SK-N-SH (cell line): ENCODE data around the gene MARCHF10. TPM values are rescaled to one million over a fixed set of nuclear protein-coding genes. Genes with fewer than 3 reads are reported as not detected.

Source experiments
- CTCF ChIA-PET: fragments of 300-600, 350-600 bp; formaldehyde crosslinking; extraction: SDS; loops from one replicate; lab custom pipeline; 2021; lab: Yijun Ruan, JAX
- POLR2A ChIA-PET: fragments of 350-600 bp; sonication (Branson Sonifier 250); formaldehyde crosslinking; extraction: SDS; loops from one replicate; lab custom pipeline; 2020; ENCODE audit warnings: antibody characterized with exemption, inconsistent platforms; lab: Yijun Ruan, JAX
- DNase-seq: peaks from one replicate; pipeline ENCODE4 v3.0.0; 2012
- H2AFZ ChIP-seq: fragments of 200-600 bp; sonication (generic); 2 replicates; pipeline ENCODE4 v1.8.1; 2016; ENCODE audit warnings: antibody characterized with exemption, mild to moderate bottlenecking, low read depth
- H3F3A ChIP-seq: fragments of 200-600 bp; sonication (generic); replicated peaks from 2 replicates; pipeline ENCODE3; 2016; ENCODE audit warnings: antibody characterized with exemption, mild to moderate bottlenecking; ENCODE audit not compliant: insufficient read depth
- H3K27ac ChIP-seq, 2 experiments: fragments of 200-500 bp in 1 of 2; fragments of 200-600 bp in 1 of 2; sonication (Bioruptor generic) in 1 of 2; sonication (generic), shearing (Covaris generic) in 1 of 2; 2 replicates each; pipeline versions ENCODE4 v1.5.1 to v1.6.1; 2014 to 2016; ENCODE audit warnings: low read depth in 2 of 2, inconsistent platforms in 1 of 2, low read length in 1 of 2, mild to moderate bottlenecking in 1 of 2, mixed read lengths in 1 of 2
- H3K27me3 ChIP-seq: fragments of 200-600 bp; sonication (generic), shearing (Covaris generic); 2 replicates; pipeline ENCODE4 v1.6.1; 2016; ENCODE audit warnings: mixed run types; ENCODE audit not compliant: insufficient read depth
- H3K36me3 ChIP-seq, 2 experiments: fragments of 200-500 bp in 1 of 2; fragments of 200-600 bp in 1 of 2; sonication (Bioruptor generic) in 1 of 2; sonication (generic) in 1 of 2; replicated peaks in 1 of 2; 2 replicates each; pipeline versions ENCODE3 to v1.5.1; 2014 to 2016; ENCODE audit warnings: low read length in 1 of 2, mild to moderate bottlenecking in 1 of 2; ENCODE audit not compliant: insufficient read depth in 2 of 2, control insufficient read depth in 1 of 2
- H3K4me1 ChIP-seq, 2 experiments: fragments of 200-500 bp in 1 of 2; fragments of 200-600 bp in 1 of 2; sonication (Bioruptor generic) in 1 of 2; sonication (generic), shearing (Covaris generic) in 1 of 2; 2 replicates each; pipeline versions ENCODE4 v1.5.1 to v1.6.1; 2014 to 2016; ENCODE audit warnings: low read depth in 1 of 2, low read length in 1 of 2, mixed run types in 1 of 2; ENCODE audit not compliant: insufficient read depth in 2 of 2, control insufficient read depth in 1 of 2
- H3K4me2 ChIP-seq: fragments of 200-600 bp; sonication (generic), shearing (Covaris generic); 2 replicates; pipeline ENCODE4 v1.6.1; 2017; ENCODE audit warnings: mixed run types
- H3K4me3 ChIP-seq, 2 experiments: fragments of 200-500 bp in 1 of 2; fragments of 200-600 bp in 1 of 2; sonication (Bioruptor generic) in 1 of 2; sonication (generic), shearing (Covaris generic) in 1 of 2; 2 replicates each; pipeline versions ENCODE4 v1.5.1 to v1.8.1; 2014 to 2016; ENCODE audit warnings: low read depth in 2 of 2, inconsistent platforms in 1 of 2, low read length in 1 of 2, mild to moderate bottlenecking in 1 of 2, mixed read lengths in 1 of 2, moderate library complexity in 1 of 2
- H3K79me2 ChIP-seq: fragments of 200-600 bp; sonication (generic); 2 replicates; pipeline ENCODE4 v1.8.1; 2017; ENCODE audit warnings: mild to moderate bottlenecking; ENCODE audit not compliant: insufficient read depth
- H3K9ac ChIP-seq: fragments of 200-600 bp; sonication (generic); 2 replicates; pipeline ENCODE4 v1.6.1; 2017; ENCODE audit warnings: mixed run types
- H3K9me2 ChIP-seq: fragments of 200-600 bp; sonication (generic); 2 replicates; pipeline ENCODE4 v1.6.1; 2017; ENCODE audit warnings: mixed run types
- H3K9me3 ChIP-seq: fragments of 200-600 bp; sonication (generic); 2 replicates; pipeline ENCODE4 v1.6.1; 2017; ENCODE audit warnings: mixed run types, mild to moderate bottlenecking, moderate library complexity
- H4K20me1 ChIP-seq: fragments of 200-600 bp; sonication (generic); 2 replicates; pipeline ENCODE4 v1.6.1; 2017; ENCODE audit warnings: mild to moderate bottlenecking, mixed run types; ENCODE audit not compliant: insufficient read depth
- CHD2 ChIP-seq: fragments of 150-350 bp; IDR thresholded peaks from 2 replicates; pipeline ENCODE4 v1.6.1; 2018; ENCODE audit warnings: low read length; ENCODE audit not compliant: partially characterized antibody
- EP300 ChIP-seq, 2 experiments: IDR thresholded peaks; 2 replicates each; pipeline versions ENCODE4 v1.4.0 to v1.6.1; 2012; ENCODE audit warnings: borderline replicate concordance in 1 of 2, low read depth in 1 of 2, low read length in 1 of 2
- EZH2phosphoT487 ChIP-seq: fragments of 200-600 bp; sonication (generic); IDR thresholded peaks from 2 replicates; pipeline ENCODE4 v1.6.1; 2017; ENCODE audit warnings: low read depth, mixed run types, mild to moderate bottlenecking, antibody characterized with exemption, moderate library complexity, borderline replicate concordance
- FOXM1 ChIP-seq: IDR thresholded peaks from 2 replicates; pipeline ENCODE4 v1.4.0; 2012; ENCODE audit warnings: low read depth, mild to moderate bottlenecking
- GATA2 ChIP-seq: sonication (generic); formaldehyde crosslinking; IDR thresholded peaks from 2 replicates; pipeline ENCODE4 v1.5.0; 2020; ENCODE audit warnings: mild to moderate bottlenecking, missing genetic modification reagents
- JUND ChIP-seq: IDR thresholded peaks from 2 replicates; pipeline ENCODE4 v1.4.0; 2012
- MXI1 ChIP-seq: IDR thresholded peaks from 2 replicates; pipeline ENCODE4 v1.6.1; 2012; ENCODE audit warnings: mild to moderate bottlenecking, low read depth, low read length, improper control_type of control experiment
- NFIC ChIP-seq: IDR thresholded peaks from 2 replicates; pipeline ENCODE4 v1.4.0; 2012; ENCODE audit warnings: borderline replicate concordance
- RFX5 ChIP-seq: IDR thresholded peaks from 2 replicates; pipeline ENCODE4 v1.6.1; 2012; ENCODE audit warnings: mild to moderate bottlenecking, improper control_type of control experiment, low read length
- RXRA ChIP-seq: IDR thresholded peaks from 2 replicates; pipeline ENCODE4 v1.4.0; 2012; ENCODE audit warnings: low read depth, mild to moderate bottlenecking, borderline replicate concordance
- TAF1 ChIP-seq: IDR thresholded peaks from 2 replicates; pipeline ENCODE4 v1.6.1; 2012; ENCODE audit warnings: low read depth, mild to moderate bottlenecking, low read length, moderate library complexity, borderline replicate concordance
- TCF12 ChIP-seq: IDR thresholded peaks from 2 replicates; pipeline ENCODE4 v1.4.0; 2012
- WGBS: methylation state at CpG from one replicate; pipeline ENCODE4 v1.1.6; 2017; ENCODE audit warnings: low lambda C conversion rate; 5-methylcytosine and 5-hydroxymethylcytosine counted together
- polyA plus RNA-seq, 3 experiments: library from polyadenylated mRNA; depleted of rRNA; stranded (reverse); fragments of >200 nt; gene quantifications; 2 replicates each; pipeline ENCODE4 v1.2.3, GENCODE V29; 2012
- TF ChIP-seq, protein P1 (sequence below): fragments of 150-350 bp; IDR thresholded peaks from 2 replicates; pipeline ENCODE4 v1.6.1; 2017; ENCODE audit warnings: antibody characterized with exemption, low read length, low read depth, borderline replicate concordance
- TF ChIP-seq, protein P2 (sequence below): IDR thresholded peaks from 2 replicates; pipeline ENCODE4 v1.4.0; 2012; ENCODE audit warnings: low read depth
- TF ChIP-seq, protein P3 (sequence below): IDR thresholded peaks from 2 replicates; pipeline ENCODE4 v1.4.0; 2012; ENCODE audit warnings: low read depth, borderline replicate concordance
- TF ChIP-seq, protein P4 (sequence below): fragments of 200-600 bp; sonication (generic); IDR thresholded peaks from 2 replicates; pipeline ENCODE4 v1.6.1; 2017; ENCODE audit warnings: antibody characterized with exemption, mild to moderate bottlenecking, moderate library complexity
- TF ChIP-seq, protein P5 (sequence below): IDR thresholded peaks from 2 replicates; pipeline ENCODE4; 2012
- TF ChIP-seq, protein P6 (sequence below): IDR thresholded peaks from 2 replicates; pipeline ENCODE4 v1.6.1; 2012; ENCODE audit warnings: mild to moderate bottlenecking, low read depth, low read length, moderate library complexity

Gene MARCHF10
- polyA plus RNA-seq, 1 of the 3 experiments (the other 2 are of a cell fraction): 0.16 TPM

DNA sequence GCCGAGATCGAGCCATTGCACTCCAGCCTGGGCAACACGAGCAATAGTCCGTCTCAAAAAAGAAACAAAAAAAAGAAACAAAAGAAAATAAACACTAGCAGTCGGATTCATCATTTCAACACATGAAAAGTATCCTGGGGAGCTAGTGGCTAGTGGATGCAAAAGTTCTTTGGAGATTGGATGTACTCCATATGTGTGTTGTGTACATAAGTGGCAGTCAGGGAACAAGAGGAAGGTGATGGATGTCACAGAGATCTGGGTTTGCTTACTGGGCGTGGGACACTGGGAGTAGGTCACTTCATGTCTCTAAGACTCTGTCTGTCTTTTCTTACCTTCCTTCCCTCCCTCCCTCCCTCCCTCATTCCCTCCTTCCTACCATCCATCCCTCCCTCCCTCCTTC, 145.3 kb downstream of the MARCHF10 start (continued):
- no peak for TF ChIP-seq EP300 (IDR thresholded peaks at IDR 0.05; ENCODE audit: borderline replicate concordance in 1 of 2, low read depth in 1 of 2, low read length in 1 of 2)
- TF ChIP-seq, protein P1, sequence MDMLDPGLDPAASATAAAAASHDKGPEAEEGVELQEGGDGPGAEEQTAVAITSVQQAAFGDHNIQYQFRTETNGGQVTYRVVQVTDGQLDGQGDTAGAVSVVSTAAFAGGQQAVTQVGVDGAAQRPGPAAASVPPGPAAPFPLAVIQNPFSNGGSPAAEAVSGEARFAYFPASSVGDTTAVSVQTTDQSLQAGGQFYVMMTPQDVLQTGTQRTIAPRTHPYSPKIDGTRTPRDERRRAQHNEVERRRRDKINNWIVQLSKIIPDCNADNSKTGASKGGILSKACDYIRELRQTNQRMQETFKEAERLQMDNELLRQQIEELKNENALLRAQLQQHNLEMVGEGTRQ: no peak
- no peak for TF ChIP-seq NFIC
- TF ChIP-seq, protein P2, sequence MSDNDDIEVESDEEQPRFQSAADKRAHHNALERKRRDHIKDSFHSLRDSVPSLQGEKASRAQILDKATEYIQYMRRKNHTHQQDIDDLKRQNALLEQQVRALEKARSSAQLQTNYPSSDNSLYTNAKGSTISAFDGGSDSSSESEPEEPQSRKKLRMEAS: no peak
- no peak for TF ChIP-seq TAF1
- no peak for TF ChIP-seq CHD2
- TF ChIP-seq FOXM1: no peak

DNA sequence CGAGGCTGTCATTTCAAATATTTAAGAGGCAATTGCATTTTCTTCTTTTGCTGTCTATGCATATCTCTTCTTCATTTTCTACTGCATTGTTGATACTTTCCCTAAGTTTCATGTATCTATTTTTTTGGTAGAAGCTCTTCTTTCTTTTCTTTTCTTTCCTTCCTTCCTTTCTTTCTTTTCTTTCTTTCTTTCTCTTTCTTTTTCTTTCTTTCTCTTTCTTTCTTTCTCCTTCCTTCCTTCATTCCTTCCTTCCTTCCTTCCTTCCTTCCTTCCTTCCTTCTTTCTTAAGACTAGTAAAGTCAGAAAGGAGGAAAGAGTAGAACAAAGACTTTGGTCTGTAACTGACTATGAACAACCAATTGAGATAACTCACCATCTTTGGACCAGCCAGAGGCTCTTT, 146.8 kb downstream of the MARCHF10 start:
- Histone ChIP-seq H3K9me2 (no peaks in the 10 kb centered on the region), H3F3A (peaks cover 23% of the 10 kb centered on the region), H4K20me1 (peaks cover 68% of the 10 kb centered on the region), H3K9me3 (peaks cover 11% of the 10 kb centered on the region; the same call in 1 of the 2 replicates), H3K4me2 (no peak overlapping the region), H3K27ac (no peak overlapping the region), H3K4me1 (peaks cover 0 to 11% of the 10 kb centered on the region in 2 experiments; a peak in 1 of 4 replicates), H3K79me2 (peaks cover 100% of the 10 kb centered on the region), H2AFZ (no peak overlapping the region), H3K4me3 (no peak overlapping the region), H3K9ac (no peak overlapping the region), H3K27me3 (no peaks in the 10 kb centered on the region), H3K36me3 (peaks cover 26 to 71% of the 10 kb centered on the region in 2 experiments)
- TF ChIP-seq JUND: no peak
- TF ChIP-seq, protein P3, sequence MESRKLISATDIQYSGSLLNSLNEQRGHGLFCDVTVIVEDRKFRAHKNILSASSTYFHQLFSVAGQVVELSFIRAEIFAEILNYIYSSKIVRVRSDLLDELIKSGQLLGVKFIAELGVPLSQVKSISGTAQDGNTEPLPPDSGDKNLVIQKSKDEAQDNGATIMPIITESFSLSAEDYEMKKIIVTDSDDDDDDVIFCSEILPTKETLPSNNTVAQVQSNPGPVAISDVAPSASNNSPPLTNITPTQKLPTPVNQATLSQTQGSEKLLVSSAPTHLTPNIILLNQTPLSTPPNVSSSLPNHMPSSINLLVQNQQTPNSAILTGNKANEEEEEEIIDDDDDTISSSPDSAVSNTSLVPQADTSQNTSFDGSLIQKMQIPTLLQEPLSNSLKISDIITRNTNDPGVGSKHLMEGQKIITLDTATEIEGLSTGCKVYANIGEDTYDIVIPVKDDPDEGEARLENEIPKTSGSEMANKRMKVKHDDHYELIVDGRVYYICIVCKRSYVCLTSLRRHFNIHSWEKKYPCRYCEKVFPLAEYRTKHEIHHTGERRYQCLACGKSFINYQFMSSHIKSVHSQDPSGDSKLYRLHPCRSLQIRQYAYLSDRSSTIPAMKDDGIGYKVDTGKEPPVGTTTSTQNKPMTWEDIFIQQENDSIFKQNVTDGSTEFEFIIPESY: no peak
- TF ChIP-seq, protein P2: no peak
- TF ChIP-seq, protein P4, sequence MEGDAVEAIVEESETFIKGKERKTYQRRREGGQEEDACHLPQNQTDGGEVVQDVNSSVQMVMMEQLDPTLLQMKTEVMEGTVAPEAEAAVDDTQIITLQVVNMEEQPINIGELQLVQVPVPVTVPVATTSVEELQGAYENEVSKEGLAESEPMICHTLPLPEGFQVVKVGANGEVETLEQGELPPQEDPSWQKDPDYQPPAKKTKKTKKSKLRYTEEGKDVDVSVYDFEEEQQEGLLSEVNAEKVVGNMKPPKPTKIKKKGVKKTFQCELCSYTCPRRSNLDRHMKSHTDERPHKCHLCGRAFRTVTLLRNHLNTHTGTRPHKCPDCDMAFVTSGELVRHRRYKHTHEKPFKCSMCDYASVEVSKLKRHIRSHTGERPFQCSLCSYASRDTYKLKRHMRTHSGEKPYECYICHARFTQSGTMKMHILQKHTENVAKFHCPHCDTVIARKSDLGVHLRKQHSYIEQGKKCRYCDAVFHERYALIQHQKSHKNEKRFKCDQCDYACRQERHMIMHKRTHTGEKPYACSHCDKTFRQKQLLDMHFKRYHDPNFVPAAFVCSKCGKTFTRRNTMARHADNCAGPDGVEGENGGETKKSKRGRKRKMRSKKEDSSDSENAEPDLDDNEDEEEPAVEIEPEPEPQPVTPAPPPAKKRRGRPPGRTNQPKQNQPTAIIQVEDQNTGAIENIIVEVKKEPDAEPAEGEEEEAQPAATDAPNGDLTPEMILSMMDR: no peak
- TF ChIP-seq TCF12: no peak
- TF ChIP-seq GATA2: no peak
- no peak for TF ChIP-seq MXI1
- TF ChIP-seq EZH2phosphoT487: no peak
- TF ChIP-seq, protein P1: no peak
- TF ChIP-seq CHD2: no peak
- TF ChIP-seq, protein P5, sequence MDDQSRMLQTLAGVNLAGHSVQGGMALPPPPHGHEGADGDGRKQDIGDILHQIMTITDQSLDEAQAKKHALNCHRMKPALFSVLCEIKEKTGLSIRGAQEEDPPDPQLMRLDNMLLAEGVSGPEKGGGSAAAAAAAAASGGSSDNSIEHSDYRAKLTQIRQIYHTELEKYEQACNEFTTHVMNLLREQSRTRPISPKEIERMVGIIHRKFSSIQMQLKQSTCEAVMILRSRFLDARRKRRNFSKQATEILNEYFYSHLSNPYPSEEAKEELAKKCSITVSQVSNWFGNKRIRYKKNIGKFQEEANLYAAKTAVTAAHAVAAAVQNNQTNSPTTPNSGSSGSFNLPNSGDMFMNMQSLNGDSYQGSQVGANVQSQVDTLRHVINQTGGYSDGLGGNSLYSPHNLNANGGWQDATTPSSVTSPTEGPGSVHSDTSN: no peak
- TF ChIP-seq, protein P6, sequence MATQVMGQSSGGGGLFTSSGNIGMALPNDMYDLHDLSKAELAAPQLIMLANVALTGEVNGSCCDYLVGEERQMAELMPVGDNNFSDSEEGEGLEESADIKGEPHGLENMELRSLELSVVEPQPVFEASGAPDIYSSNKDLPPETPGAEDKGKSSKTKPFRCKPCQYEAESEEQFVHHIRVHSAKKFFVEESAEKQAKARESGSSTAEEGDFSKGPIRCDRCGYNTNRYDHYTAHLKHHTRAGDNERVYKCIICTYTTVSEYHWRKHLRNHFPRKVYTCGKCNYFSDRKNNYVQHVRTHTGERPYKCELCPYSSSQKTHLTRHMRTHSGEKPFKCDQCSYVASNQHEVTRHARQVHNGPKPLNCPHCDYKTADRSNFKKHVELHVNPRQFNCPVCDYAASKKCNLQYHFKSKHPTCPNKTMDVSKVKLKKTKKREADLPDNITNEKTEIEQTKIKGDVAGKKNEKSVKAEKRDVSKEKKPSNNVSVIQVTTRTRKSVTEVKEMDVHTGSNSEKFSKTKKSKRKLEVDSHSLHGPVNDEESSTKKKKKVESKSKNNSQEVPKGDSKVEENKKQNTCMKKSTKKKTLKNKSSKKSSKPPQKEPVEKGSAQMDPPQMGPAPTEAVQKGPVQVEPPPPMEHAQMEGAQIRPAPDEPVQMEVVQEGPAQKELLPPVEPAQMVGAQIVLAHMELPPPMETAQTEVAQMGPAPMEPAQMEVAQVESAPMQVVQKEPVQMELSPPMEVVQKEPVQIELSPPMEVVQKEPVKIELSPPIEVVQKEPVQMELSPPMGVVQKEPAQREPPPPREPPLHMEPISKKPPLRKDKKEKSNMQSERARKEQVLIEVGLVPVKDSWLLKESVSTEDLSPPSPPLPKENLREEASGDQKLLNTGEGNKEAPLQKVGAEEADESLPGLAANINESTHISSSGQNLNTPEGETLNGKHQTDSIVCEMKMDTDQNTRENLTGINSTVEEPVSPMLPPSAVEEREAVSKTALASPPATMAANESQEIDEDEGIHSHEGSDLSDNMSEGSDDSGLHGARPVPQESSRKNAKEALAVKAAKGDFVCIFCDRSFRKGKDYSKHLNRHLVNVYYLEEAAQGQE: no peak
- TF ChIP-seq RFX5: no peak
- no peak for TF ChIP-seq NFIC
- TF ChIP-seq RXRA: no peak
- TF ChIP-seq FOXM1: no peak
- WGBS: 94% methylated on average over 1 of the region's 1 CpG
- no peak for DNase-seq
- CTCF ChIA-PET: interaction anchor here (0.9 to 4.4 kb wide), 4 partner anchors 11 to 741 kb away, joined by 3 to 19 read pairs (median 3); no protein-coding TSS in a partner anchor
- POLR2A ChIA-PET: no interaction called here
